NK-92 (cell line): Measurements from ENCODE around the gene IFT122.

Experiments used
- DNase-seq: peaks from one replicate; lab custom pipeline; 2025; ENCODE audit not compliant: unreplicated experiment; lab: John Stamatoyannopoulos, UW

IFT122 gene

DNA sequence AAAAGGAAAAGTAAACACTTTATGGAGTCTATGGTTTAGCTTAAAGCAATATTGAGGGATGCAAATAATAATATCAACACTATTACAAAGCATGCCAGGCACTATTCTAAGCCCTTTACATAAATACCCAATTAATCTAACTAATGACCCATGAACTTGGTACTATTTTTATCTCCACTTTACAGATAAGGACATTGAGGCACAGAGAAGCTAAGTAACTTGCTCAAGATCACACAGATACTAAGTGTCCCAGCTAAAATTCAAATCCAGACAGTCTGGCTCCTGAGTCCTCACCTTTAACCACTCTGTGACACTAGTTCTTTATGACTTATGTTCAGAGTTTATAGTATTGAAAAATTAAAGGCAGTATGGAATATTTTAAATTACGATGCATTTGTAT lies 5.9 kb upstream of the IFT122 start:
- DNase-seq, result no peak

DNA sequence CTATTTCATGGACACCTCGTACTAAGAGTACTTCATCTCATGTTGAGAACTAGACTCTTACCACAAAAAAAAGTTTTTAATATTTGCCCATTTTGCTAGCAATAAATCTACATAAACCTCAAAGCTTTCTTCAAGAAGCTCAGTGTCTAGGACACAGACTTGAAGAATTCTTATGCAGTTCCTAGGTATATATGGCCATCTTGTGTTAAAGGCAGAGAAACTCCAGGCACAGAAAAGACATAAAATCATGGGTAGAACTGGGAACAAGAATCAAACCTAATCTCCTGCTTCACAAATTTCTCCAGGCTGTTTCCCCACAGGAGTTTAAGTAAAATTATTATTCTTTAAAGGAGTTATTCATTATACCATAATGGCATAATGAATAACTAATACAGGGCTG lies 4.7 kb upstream of the IFT122 start:
- no peak for DNase-seq

DNA sequence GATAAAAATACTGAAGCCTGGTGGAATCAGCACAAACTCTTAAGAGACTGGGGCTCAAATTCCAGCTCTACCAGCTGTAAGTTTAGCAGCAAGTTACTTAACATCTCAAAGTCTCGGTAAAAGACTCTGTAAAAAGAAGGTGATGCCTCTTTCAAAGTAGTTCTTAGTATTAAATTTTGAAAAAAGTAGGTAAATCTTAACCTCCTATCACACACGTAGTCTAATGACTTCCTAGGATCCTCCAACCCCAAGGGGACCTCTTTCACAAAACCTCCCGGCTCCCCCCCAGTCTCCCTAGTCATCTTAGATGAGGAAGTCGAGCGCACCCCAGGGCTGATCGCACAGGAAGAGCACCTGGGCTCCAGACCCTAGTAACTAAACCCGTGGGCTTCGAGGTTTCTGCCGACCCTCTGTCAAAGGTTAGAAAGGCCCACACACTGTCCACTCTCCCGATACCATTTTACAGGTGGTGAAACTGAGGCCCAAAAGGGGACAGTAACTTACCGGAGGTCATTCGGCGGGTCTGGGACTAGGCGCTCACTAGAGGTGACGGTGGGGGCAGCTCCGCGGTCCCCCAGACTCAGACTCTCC lies 703 bp upstream of the IFT122 start:
- no peak for DNase-seq

DNA sequence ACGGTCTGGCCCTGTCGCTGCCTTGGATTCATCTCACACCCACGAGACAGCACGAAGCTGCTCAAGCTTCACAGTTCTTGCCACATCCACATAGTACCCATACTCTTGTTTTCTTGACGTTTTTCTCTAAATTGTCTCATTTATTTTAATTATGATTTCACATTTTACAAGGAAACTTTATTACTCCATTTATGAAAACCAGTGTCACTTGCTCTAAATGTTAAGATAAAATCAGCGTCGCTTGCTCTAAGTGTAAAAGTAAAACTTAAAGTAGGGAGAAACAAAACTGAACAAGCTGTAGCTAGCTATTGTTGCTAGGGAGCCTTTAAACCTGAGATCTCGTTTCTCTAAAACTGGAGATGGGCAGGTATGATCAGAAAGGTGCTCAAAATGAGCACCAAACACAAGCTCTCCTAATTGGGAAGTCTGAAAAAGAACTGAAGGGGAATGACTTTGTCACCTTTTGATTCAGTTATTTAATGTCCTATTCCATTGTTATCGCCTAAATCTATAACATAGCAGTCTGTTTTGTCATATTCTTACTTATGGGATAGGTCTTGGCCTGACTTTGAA lies 680 bp downstream of the IFT122 start:
- no peak for DNase-seq

DNA sequence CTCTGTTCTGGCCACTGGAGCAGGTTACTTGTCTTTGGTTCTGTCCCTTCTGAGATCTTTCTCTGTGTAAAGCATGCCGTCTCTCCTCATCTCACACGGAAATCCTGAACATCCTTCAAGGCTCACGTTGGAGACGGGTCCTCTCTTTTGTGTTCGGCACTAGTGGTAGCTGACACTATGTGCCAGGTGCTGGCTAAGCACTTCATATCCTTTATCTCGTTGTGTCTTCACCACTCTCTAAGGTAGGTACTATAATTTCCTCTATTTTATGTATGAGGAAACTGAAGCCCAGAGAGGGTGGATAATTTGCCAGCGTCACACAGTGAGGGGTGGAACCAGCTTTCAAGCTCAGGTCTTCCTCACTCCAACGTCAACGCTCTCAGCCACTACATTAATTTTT lies 1.2 kb downstream of the IFT122 start:
- DNase-seq, result no peak

DNA sequence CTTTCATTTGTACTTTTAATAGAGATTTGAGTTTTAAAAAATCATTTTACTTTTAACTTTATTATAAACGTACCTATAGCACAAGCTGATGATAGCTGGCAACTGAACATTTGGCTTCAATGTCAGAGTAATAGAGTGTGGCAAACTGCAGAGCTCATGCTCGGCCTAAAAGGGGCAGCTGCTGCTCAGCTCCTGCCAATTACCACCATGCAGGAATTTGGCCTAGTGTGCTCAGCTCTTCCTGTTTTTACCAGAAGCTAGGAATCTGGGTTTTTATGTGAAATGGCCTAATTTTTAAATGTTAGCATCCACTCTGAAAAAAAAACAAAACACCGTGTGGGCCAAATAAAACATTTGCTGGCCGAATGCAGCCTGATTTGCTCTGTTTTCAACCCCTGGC lies 1.8 kb downstream of the IFT122 start:
- no peak for DNase-seq

DNA sequence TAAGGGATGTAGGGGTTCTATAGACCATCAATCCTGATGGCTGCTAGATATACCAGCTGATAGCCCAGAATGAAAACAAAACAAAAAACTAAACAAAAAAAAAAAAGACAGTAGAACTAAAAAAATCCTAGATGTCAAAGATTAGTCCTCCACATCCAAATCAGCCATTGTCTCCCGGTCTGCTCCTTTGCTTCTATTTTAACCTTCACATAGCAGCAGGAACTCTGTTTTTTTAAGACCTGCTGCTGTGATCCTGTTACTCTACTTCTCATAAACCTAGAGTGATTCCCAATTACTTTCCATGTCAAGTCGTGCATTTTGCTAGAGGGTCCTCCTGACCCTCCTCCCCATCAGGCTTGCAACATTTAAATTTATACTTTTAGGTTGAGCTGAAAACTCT lies 2.5 kb downstream of the IFT122 start:
- DNase-seq, result no peak

DNA sequence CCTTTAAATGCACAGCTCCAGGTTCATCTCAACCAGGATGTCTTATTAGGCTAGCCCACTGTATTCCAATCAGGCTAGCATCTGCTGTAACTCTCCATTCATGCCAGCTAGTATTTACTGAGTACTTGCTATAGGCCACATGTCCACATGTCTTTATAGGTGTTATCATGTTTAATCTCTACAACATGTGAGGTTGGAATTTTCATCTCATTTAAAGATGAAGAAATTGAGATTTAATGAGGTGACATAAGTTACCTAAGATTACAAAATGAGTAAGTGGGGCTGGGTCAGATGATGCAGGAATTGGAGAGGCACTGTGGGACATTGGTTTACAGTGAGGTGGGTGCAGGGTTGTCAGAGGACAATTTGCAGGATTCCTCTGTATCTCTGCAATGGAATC lies 2.9 kb downstream of the IFT122 start:
- no peak for DNase-seq

DNA sequence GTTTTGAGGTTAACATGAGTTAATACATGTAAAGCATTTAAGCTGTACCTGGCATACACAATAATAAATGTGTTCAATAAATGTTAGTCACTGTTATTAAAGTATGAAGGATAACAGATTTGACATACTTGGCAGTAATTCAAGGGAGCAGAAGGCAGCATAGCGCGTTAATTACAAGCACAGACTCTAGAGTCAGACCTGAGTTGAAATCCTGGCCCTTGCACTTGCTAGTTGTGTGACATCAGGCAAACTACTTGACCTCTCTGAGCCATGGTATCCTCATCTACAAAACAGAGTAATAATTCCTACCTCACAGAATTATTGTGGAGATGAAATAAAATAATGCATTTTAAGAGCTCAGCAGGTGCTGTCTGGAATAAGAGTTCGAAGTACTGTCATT lies 5.4 kb downstream of the IFT122 start:
- no peak for DNase-seq

DNA sequence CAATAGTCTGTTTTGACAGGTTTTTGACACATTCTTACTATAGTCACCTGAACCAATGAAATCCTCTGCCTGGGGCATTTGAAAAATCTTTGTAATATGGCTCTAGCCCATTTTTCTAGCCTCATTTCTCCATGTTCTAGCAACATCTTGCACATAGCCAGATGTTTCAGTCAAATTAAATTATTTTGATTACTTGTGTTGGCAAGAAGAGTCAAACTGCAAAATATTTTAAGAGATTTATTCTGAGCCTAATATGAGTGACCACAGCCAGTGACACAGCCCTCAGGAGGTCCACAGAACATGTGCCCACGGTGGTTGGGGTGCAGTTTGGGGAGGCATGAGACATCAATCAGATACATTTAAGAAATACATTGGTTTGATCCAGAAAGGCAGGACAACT lies 6.9 kb downstream of the IFT122 start:
- no peak for DNase-seq

DNA sequence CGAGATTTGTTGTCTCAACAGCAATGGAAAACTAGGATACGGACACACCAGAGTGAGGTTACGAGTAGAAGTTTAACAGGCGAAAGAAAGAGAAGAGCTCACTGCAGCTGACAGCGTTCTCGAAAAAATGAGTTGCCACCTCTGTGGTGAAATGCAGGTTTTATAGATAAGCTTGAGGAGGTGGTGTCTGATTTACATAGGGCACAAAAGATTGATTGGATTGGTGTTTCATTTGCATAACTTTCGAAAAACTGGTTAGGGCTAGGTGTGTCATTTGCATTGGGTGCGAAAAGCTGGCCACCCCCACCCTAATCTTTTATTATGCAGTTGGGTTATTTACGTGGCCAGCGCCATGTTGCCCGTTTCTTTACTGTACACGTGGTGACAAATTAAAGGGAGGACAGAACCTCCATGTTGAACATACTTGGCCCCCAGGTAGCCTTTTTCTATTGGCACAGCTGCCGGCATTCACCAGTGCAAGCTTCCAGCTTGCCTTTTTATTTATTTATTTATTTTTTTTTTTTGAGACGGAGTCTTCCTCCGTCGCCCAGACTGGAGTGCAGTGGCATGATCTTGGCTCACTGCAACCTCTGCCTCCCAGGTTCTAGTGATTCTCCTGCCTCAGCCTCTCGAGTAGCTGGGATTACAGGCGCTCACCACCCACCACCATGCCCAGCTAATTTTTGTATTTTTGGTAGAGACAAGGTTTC lies 8.3 kb downstream of the IFT122 start:
- DNase-seq, result no peak

DNA sequence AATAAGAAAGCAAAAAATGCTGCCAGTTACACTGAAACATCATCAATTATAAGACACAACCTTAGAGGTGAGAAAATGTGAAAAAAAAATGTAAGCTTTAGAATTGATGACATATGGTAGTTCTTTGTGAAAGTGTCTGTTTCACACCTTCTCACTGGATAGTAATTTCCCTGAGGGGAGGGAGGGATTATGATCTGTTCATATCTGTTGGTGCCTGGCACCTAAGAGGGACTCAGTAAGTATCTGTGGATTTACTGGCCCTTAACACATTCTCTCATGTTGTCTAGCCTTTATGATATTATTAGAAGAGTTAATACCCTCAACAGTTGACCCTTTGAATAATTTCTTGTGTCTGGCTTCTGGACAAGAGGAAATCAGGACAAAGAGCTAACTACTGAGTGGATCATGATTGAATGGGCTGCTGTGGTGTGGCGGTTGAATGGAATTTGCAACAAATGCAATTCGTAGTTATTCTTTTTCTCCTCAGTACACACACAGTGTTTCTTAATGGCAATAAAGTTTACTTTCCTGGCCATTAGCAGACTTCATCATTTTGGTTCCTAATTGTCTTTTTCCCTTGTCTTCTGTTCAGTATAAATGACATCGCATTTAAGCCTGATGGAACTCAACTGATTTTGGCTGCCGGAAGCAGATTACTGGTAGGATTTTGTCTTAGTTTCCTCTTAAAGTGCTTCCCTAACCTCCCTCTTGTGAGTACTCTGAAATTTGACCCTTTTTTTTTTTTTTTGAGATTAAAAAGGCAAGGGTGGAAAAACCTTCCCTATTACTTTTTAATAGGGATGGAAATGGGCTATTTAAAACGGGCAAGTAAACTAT lies 9.5 kb downstream of the IFT122 start:
- no peak for DNase-seq

DNA sequence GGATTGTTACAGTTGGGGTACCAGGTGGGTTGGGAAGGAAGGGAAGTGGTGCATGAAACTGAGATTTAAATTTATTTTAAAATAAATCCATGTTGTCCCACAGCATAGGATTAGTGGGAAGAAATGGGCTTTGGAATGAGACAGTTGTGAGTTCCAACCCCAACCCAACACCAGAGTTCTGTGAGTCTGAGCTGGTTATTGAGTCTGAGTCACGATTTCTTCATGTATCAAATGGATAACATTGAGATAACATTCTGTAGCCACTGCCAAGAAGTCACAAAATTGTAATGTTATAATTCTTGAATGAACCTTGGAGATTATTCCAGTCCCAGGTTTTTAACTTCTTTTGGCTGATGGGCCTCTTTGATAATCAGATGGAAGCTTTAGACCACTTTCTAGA lies 13.7 kb downstream of the IFT122 start:
- no peak for DNase-seq

DNA sequence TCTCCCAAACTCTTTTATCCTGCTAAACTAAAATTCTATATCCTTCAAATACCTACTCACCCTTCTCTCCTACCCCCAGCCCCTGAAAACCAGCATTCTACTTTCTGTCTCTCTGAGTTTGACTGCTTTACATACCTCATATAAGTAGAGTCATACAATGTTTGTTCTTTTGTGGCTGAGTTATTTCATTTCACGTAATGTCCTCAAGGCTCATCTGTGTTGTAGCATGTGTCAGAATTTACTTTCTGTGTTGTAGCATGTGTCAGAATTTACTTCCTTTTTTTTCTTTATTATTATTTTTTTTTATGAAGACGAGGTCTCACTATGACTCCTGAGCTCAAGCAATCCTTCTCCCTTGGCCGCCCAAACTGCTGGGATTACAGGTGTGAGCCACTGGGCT lies 20.1 kb downstream of the IFT122 start:
- no peak for DNase-seq

DNA sequence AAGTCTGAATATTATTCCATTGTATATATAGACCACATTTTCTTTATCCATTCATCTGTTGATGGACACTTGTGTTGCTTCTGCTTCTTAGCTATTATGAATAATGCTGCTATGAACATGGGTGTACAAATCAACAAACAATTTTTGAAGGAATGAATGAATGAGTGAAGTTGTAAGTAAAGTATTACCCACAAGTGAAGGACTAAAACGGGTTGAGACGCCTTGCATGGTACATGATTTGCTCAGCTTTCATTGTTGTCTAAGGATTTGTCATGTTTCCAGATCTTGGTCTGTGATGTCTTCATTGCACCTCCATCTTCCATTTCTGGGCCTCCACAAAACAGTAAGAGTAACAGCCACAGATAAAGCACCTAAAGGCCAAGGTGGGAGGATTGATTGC lies 20.5 kb downstream of the IFT122 start:
- DNase-seq, result no peak

DNA sequence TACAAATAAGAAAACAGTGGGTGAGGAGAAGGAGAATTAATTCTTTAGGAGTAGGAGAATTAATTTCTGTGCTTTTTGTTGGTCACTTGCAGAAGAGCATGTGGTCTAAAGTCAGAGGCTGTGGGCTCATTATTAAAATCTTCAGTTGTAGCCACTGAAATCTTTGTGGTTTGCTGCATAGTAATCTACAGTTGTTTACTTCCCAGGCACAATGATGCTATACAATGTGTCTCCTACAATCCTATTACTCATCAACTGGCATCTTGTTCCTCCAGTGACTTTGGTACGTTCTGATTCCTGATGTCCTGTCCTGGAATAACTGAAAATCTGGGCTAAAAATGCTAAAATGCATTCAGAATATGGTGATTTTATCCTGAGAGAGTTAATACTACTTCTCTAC lies 21.0 kb downstream of the IFT122 start:
- no peak for DNase-seq

DNA sequence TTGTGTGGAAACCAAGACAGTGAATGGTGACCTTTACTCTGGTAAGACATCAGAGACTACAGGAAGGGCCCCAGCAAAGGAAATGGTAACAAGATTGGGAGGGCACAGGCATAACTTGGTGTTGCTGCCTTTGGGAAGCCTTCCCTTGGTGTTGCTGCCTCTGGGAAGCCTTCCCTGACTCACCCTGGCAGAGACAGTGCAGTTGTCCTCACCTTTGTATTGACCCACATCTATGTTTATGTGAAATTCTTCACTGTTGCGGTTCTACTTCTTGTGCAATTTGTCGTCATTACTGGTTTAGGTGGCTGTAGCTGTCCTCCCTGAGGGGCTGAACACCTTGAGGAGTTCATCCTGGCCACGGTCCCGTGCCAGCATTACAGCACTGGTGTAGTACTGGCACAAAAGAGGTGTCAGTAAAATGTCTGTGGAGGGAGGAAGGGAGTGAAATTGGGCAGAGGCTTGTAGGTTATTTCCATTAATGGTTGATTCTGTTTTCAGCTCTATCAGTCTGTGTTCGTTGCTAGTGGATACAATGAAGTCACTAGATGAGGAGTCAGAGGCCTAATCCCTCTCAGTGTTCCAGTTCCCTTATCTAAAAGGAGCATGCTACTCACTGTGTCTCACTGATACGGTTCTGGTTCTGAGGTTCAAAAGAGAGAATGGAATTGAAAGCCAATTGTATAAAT lies 21.6 kb downstream of the IFT122 start:
- DNase-seq, result no peak

DNA sequence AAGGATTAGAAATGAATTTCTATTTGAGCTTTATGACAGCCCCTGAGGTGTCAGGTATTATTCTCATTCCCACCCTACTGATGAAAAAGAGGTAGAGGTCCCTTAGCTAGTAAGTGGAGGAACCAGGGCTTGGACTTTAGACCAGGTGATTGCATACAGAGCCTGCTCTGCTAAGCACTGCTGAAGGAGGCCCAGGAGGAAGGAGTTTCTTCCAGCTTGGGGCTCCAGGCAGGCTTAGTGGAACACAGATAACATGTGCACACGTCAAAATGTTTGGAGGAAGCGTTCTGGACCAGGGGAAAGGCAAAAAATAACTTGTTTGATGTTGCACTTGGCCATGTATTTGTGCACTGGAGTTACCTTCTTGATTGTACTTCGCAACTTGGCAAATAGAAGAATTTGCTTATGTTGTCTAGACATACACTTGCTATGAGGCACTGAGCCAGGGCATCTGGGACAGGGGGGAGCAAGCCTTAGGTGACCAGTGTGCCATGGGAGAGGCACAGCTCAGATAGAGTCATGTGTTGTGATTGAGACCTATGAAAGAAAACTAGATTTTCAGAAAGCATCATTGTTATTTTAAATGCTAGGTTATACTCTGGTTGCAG lies 22.4 kb downstream of the IFT122 start:
- DNase-seq, result no peak

DNA sequence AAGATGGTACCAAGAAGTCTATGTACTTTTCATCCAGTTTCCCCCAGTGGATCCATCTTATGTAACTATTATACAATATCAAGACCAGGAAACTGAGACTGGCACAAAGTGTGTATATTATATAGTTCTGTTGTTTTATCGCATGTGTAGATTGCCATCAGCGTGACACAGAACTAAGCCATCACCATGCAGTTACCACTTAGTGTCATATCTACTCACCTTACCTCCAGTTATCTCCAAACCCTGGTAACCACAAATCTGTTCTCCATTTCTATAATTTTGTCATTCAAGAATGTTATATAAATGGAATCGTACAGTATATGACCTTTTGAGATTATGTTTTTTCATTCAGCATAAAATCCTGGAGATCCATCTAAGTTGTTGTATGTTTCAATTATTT lies 23.1 kb downstream of the IFT122 start:
- DNase-seq, result no peak

DNA sequence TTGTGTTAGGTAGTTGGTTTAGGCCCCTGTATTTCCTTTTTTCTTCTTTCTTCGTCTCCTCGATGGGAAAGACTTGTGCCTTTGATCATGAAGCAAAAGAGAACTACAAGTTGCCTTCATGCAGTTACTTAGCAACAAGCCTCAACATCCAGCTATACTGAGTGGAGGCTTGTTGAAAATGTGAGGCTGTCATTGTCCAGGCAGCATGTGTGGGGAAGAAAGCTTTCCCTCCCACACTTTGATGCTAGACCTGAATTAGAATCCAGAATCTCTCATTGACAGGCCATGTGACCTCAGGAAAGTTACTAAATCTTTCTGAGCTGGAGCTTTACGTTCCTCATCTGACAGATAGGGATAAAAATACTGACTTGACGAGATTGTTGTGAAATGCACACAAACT lies 23.7 kb downstream of the IFT122 start:
- no peak for DNase-seq

DNA sequence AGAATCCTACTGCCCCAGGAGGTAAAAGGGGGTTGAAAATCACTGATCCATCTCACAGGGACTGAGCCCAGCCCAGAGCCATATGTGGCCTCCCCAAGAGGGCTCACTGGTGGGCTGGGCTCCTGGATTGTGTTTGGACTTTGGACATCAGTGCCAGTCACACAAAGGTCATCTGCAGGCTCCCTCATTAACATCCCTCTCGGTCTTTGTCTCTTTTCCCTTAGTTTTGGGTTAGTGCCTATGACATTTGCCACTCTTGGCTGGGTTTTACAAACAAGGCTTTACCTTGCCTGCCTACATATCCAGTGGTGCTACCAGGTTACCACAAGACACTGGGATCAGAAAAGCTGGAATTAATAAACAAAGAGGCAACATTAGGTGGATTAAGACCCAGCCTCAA lies 27.9 kb downstream of the IFT122 start:
- DNase-seq, result no peak
